Endothelial cell of umbilical vein (primary cell): ENCODE results near the gene NIF3L1. TPM values are rescaled to one million over a fixed set of nuclear protein-coding genes. Genes with fewer than 3 reads are reported as not detected.

Experiments used
- BruUV-seq: library from RNA; stranded (reverse); fragments of 400-500 nt; replicated peaks from 2 replicates; lab custom pipeline; 2021; lab: Mats Ljungman, UMichigan
- CTCF ChIA-PET: fragments of 300-600, 350-600 bp; sonication (Branson Sonifier 250); formaldehyde crosslinking; loops from one replicate; lab custom pipeline; 2021; ENCODE audit warnings: antibody characterized with exemption, inconsistent platforms; lab: Charles Lee
- POLR2A ChIA-PET: fragments of 300-600, 350-600 bp; sonication (Branson Sonifier 250); formaldehyde crosslinking; loops from one replicate; lab custom pipeline; 2021; ENCODE audit warnings: antibody characterized with exemption, inconsistent platforms; lab: Charles Lee
- DNase-seq: peaks from one replicate; pipeline ENCODE4 v3.0.0-alpha.2; 2011; ENCODE audit warnings: low read depth, low spot score
- FAIRE-seq: peaks from 2 replicates; lab custom pipeline; 2011; peaks lifted over from hg19 to GRCh38; lab: Jason Lieb, UNC
- H2AFZ ChIP-seq: 2 replicates; pipeline ENCODE4 v1.6.0; 2012; ENCODE audit warnings: low read depth, low read length, control low read depth, inconsistent platforms
- H3K27ac ChIP-seq: 2 replicates; pipeline ENCODE4 v1.5.1; 2011; ENCODE audit warnings: low read depth, mild to moderate bottlenecking, control low read depth, low read length, moderate library complexity; ENCODE audit not compliant: insufficient read depth
- H3K27me3 ChIP-seq, 2 experiments: 2 replicates each; pipeline versions ENCODE4 v1.6.0 to v1.6.1; 2011; ENCODE audit warnings: low read length in 2 of 2, mixed read lengths in 1 of 2; ENCODE audit not compliant: control insufficient read depth in 2 of 2, insufficient read depth in 2 of 2
- H3K36me3 ChIP-seq, 2 experiments: 2 replicates in 1 of 2; 3 replicates in 1 of 2; pipeline ENCODE4 v1.5.1; 2011; ENCODE audit warnings: low read length in 2 of 2, mild to moderate bottlenecking in 1 of 2, moderate library complexity in 1 of 2; ENCODE audit not compliant: control insufficient read depth in 2 of 2, insufficient read depth in 2 of 2; ENCODE audit errors: extremely low read depth in 1 of 2
- H3K4me1 ChIP-seq: 3 replicates; pipeline ENCODE4 v1.5.1; 2011; ENCODE audit warnings: mild to moderate bottlenecking, low read length; ENCODE audit not compliant: control insufficient read depth, insufficient read depth; ENCODE audit errors: extremely low read depth
- H3K4me2 ChIP-seq: 2 replicates; pipeline ENCODE4 v1.6.1; 2011; ENCODE audit warnings: low read length, control low read depth, mixed read lengths; ENCODE audit not compliant: insufficient read depth
- H3K4me3 ChIP-seq, 3 experiments: fragments of 200-600 bp in 1 of 3; sonication (generic), shearing (Covaris generic) in 1 of 3; replicated peaks in 1 of 3; 2 replicates each; pipeline ENCODE4 v1.5.1; 2011 to 2016; ENCODE audit warnings: control low read depth in 3 of 3, low read length in 3 of 3, mild to moderate bottlenecking in 2 of 3, inconsistent platforms in 1 of 3, low read depth in 1 of 3, moderate library complexity in 1 of 3; ENCODE audit not compliant: insufficient read depth in 1 of 3
- H3K79me2 ChIP-seq: 2 replicates; pipeline ENCODE4 v1.6.0; 2012; ENCODE audit warnings: low read length, inconsistent platforms; ENCODE audit not compliant: control insufficient read depth, insufficient read depth
- H3K9ac ChIP-seq: replicated peaks from 2 replicates; pipeline ENCODE3; 2011; ENCODE audit warnings: low read length, control low read depth; ENCODE audit not compliant: insufficient read depth; ENCODE audit errors: extremely low read depth
- H3K9me1 ChIP-seq: replicated peaks from 3 replicates; pipeline ENCODE4 v1.6.0; 2011; ENCODE audit warnings: mild to moderate bottlenecking, low read length; ENCODE audit not compliant: control insufficient read depth, insufficient read depth; ENCODE audit errors: extremely low read depth
- H3K9me3 ChIP-seq: replicated peaks from 2 replicates; pipeline ENCODE4 v1.5.1; 2012; ENCODE audit warnings: low read length, inconsistent platforms; ENCODE audit not compliant: control insufficient read depth, insufficient read depth
- H4K20me1 ChIP-seq: replicated peaks from 2 replicates; pipeline ENCODE3; 2011; ENCODE audit warnings: mild to moderate bottlenecking, low read length; ENCODE audit not compliant: control insufficient read depth, insufficient read depth; ENCODE audit errors: extremely low read depth
- EZH2 ChIP-seq: IDR thresholded peaks from 2 replicates; pipeline ENCODE4 v1.6.1; 2012; ENCODE audit warnings: borderline replicate concordance, low read depth, mild to moderate bottlenecking, moderate library complexity, low read length, inconsistent platforms; ENCODE audit not compliant: severe bottlenecking
- FOS ChIP-seq: IDR thresholded peaks from 2 replicates; pipeline ENCODE4 v1.6.1; 2011; ENCODE audit warnings: mild to moderate bottlenecking, low read length, moderate library complexity, borderline replicate concordance; ENCODE audit not compliant: insufficient read depth
- JUN ChIP-seq: IDR thresholded peaks from 2 replicates; pipeline ENCODE4 v1.6.1; 2011; ENCODE audit warnings: borderline replicate concordance, low read depth; ENCODE audit not compliant: insufficient read length, insufficient read depth
- MYC ChIP-seq: IDR thresholded peaks from one replicate; pipeline ENCODE4 v1.6.1; 2011; ENCODE audit warnings: mild to moderate bottlenecking, low read depth, low read length
- POLR2A ChIP-seq: IDR thresholded peaks from 2 replicates; pipeline ENCODE4 v1.6.1; 2012; ENCODE audit warnings: low read depth, mild to moderate bottlenecking, control low read depth, low read length
- POLR2AphosphoS5 ChIP-seq: IDR thresholded peaks from 2 replicates; pipeline ENCODE4 v1.6.1; 2012; ENCODE audit warnings: low read depth, mild to moderate bottlenecking, control low read depth, low read length, moderate library complexity; ENCODE audit not compliant: insufficient read depth
- dilution Hi-C: fragments of 300-500 bp; cut with MboI; formaldehyde crosslinking; loops from one replicate; pipeline ENCODE4 v1.15.0; 2019; ENCODE audit warnings: low sequenced_read_pairs; ENCODE audit not compliant: extremely low pct_ligation_motif_present
- intact Hi-C: fragments of 100-400 bp; cut with micrococcal nuclease; formaldehyde crosslinking; loops from one replicate; pipeline ENCODE4 v1.10.0; 2022
- polyA plus RNA-seq, 4 experiments: library from polyadenylated mRNA; depleted of rRNA in 3 of 4; stranded (reverse) in 3 of 4; unstranded in 1 of 4; fragments of >200 nt; gene quantifications; 2 replicates each; pipeline versions ENCODE4 v1.2.1 to v1.2.3, GENCODE V29; 2011 to 2012; ENCODE audit warnings: missing spikeins in 1 of 4
- total RNA-seq: library from RNA; stranded (reverse); gene quantifications from 2 replicates; pipeline ENCODE4 v1.2.3, GENCODE V29; 2021
- TF ChIP-seq, protein P1 (sequence below), 2 donors: IDR thresholded peaks; 1 replicate in 1 of 2; 2 replicates in 1 of 2; pipeline ENCODE4 v1.5.1; 2011; ENCODE audit warnings: low read length in 2 of 2, mild to moderate bottlenecking in 2 of 2, moderate library complexity in 2 of 2, control low read depth in 1 of 2, inconsistent platforms in 1 of 2, low read depth in 1 of 2; ENCODE audit not compliant: insufficient read depth in 1 of 2; ENCODE audit errors: extremely low read depth in 1 of 2

The NIF3L1 gene
- total and polyA plus RNA-seq, 2 donors (not counting 3 experiments of a cell fraction or from before 2014, with no cell fraction given) = 16.3 to 37.5 TPM

GRCh38 chr2:200852605-200853004, 36.6 kb upstream of the NIF3L1 start:
- Histone ChIP-seq H3K9ac (no peak overlapping the region), H3K27me3 (no peaks in the 10 kb centered on the region), H4K20me1 (peaks cover 9% of the 10 kb centered on the region), H3K9me1 (no peaks in the 10 kb centered on the region), H3K4me2 (no peak overlapping the region), H3K27ac (no peak overlapping the region), H3K4me1 (no peaks in the 10 kb centered on the region), H3K4me3 (no peak overlapping the region), H3K36me3 (peaks cover 40 to 47% of the 10 kb centered on the region in 2 experiments), H3K79me2 (peaks cover 12% of the 10 kb centered on the region), H3K9me3 (no peaks in the 10 kb centered on the region), H2AFZ (no peak overlapping the region)
- intact Hi-C loops = no loop called here
- BruUV-seq = no TSS peak
- no peak for FAIRE-seq
- TF ChIP-seq, protein P1, sequence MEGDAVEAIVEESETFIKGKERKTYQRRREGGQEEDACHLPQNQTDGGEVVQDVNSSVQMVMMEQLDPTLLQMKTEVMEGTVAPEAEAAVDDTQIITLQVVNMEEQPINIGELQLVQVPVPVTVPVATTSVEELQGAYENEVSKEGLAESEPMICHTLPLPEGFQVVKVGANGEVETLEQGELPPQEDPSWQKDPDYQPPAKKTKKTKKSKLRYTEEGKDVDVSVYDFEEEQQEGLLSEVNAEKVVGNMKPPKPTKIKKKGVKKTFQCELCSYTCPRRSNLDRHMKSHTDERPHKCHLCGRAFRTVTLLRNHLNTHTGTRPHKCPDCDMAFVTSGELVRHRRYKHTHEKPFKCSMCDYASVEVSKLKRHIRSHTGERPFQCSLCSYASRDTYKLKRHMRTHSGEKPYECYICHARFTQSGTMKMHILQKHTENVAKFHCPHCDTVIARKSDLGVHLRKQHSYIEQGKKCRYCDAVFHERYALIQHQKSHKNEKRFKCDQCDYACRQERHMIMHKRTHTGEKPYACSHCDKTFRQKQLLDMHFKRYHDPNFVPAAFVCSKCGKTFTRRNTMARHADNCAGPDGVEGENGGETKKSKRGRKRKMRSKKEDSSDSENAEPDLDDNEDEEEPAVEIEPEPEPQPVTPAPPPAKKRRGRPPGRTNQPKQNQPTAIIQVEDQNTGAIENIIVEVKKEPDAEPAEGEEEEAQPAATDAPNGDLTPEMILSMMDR (IDR thresholded peaks at IDR 0.05; ENCODE audit: extremely low read depth in 1 of 2, insufficient read depth in 1 of 2, low read depth in 1 of 2, low read length in 2 of 2) = no peak
- TF ChIP-seq MYC (no peak), EZH2 (no peak), POLR2AphosphoS5 (no peak), POLR2A (no peak), JUN (no peak), FOS (no peak)
- dilution Hi-C loops = no loop called here
- no peak for DNase-seq
- POLR2A ChIA-PET = interaction anchor here (0.6 kb wide), 1 partner anchor 33 kb away, joined by 3 read pairs; no protein-coding TSS in a partner anchor
- CTCF ChIA-PET = interaction anchor here (1.0 to 1.3 kb wide), 2 partner anchors 11 to 325 kb away, joined by 3 read pairs; partner anchors contain the start of gene CLK1
